K562 (cell line): ENCODE measurements around the gene ARPC1A. TPM values are rescaled to one million over a fixed set of nuclear protein-coding genes. Genes with fewer than 3 reads are reported as not detected.

Source experiments
- ETV5 ChIP-seq: sonication (generic); formaldehyde crosslinking; IDR thresholded peaks from 2 replicates; pipeline ENCODE4 v1.4.0; 2020; ENCODE audit warnings: low read depth, mild to moderate bottlenecking, missing genetic modification reagents
- HNRNPK ChIP-seq: fragments of 200-400 bp; formaldehyde crosslinking; IDR thresholded peaks from one replicate; pipeline ENCODE4 v1.6.1; 2018; ENCODE audit warnings: mild to moderate bottlenecking, low read depth, low read length; ENCODE audit not compliant: poor library complexity, severe bottlenecking
- MAFK ChIP-seq: IDR thresholded peaks from 2 replicates; pipeline ENCODE4 v1.6.1; 2011; ENCODE audit warnings: low read length, improper control_type of control experiment
- PML ChIP-seq: IDR thresholded peaks from 2 replicates; pipeline ENCODE4 v1.6.1; 2012; ENCODE audit warnings: low read length, inconsistent platforms
- RHOXF2B ChIP-seq: fragments of 250-450 bp; sonication (Bioruptor Pico); conservative IDR thresholded peaks from 2 replicates; pipeline ENCODE4 v1.5.1; 2021
- SIN3A ChIP-seq, 2 experiments: fragments of 150-350 bp in 1 of 2; IDR thresholded peaks; 2 replicates each; pipeline ENCODE4 v1.6.1; 2011 to 2016; ENCODE audit warnings: borderline replicate concordance in 2 of 2, low read depth in 2 of 2, low read length in 2 of 2, mild to moderate bottlenecking in 2 of 2, moderate library complexity in 2 of 2; ENCODE audit not compliant: control insufficient read depth in 1 of 2
- ZNF282 ChIP-seq: sonication (generic); formaldehyde crosslinking; IDR thresholded peaks from 2 replicates; pipeline ENCODE4 v1.8.1; 2023; ENCODE audit warnings: missing genetic modification reagents
- ZNF436 ChIP-seq: fragments of 250-450, 450-650 bp; sonication (Bioruptor Pico); formaldehyde crosslinking; IDR thresholded peaks from 2 replicates; pipeline ENCODE4 v1.7.0; 2020; ENCODE audit warnings: mild to moderate bottlenecking
- polyA plus RNA-seq, 8 experiments: library from polyadenylated mRNA; depleted of rRNA in 4 of 8; stranded (reverse) in 5 of 8; unstranded in 3 of 8; fragments of >200 nt; fragmentation: Nextera tagmentation in 2 of 8; fragmentation: Illumina TruSeq in 1 of 8; extraction: Ambion mirVana in 2 of 8; extraction: Trizol in 1 of 8; gene quantifications; 2 replicates each; pipeline versions ENCODE4 v1.2.1 to v1.2.3, GENCODE V29; 2011 to 2014; ENCODE audit warnings: inconsistent platforms in 1 of 8, missing spikeins in 1 of 8
- total RNA-seq, 7 experiments: library from RNA; depleted of rRNA in 6 of 7; stranded (reverse); fragments of >200 nt in 6 of 7; fragmentation: Illumina TruSeq in 2 of 7; extraction: Trizol in 2 of 7; gene quantifications; 2 replicates each; pipeline versions ENCODE4 v1.2.1 to v1.2.3, GENCODE V29; 2011 to 2021; ENCODE audit warnings: low replicate concordance in 1 of 7
- TF ChIP-seq, protein P1 (sequence below): sonication (generic); formaldehyde crosslinking; IDR thresholded peaks from 2 replicates; pipeline ENCODE4 v1.8.0; 2022; ENCODE audit warnings: mild to moderate bottlenecking, missing genetic modification reagents
- TF ChIP-seq, protein P2 (sequence below): fragments of 250-450 bp; sonication (Bioruptor Pico); IDR thresholded peaks from 2 replicates; pipeline ENCODE4 v1.8.0; 2021; ENCODE audit warnings: moderate library complexity, mild to moderate bottlenecking, inconsistent platforms
- TF ChIP-seq, protein P3 (sequence below): sonication (generic); formaldehyde crosslinking; IDR thresholded peaks from 2 replicates; pipeline ENCODE4 v1.8.1; 2023; ENCODE audit warnings: mild to moderate bottlenecking, missing genetic modification reagents, moderate library complexity
- TF ChIP-seq, protein P4 (sequence below): sonication (generic); formaldehyde crosslinking; IDR thresholded peaks from 2 replicates; pipeline ENCODE4 v1.8.0; 2023; ENCODE audit warnings: missing genetic modification reagents, mild to moderate bottlenecking, borderline replicate concordance
- TF ChIP-seq, protein P5 (sequence below): fragments of 250-450 bp; sonication (Bioruptor Pico); IDR thresholded peaks from 2 replicates; pipeline ENCODE4 v1.8.0; 2022; ENCODE audit warnings: moderate library complexity, mild to moderate bottlenecking, inconsistent platforms
- TF ChIP-seq, protein P6 (sequence below): fragments of 450-650 bp; IDR thresholded peaks from 2 replicates; pipeline ENCODE4 v1.6.1; 2018; ENCODE audit warnings: mild to moderate bottlenecking, low read depth; ENCODE audit not compliant: partially characterized antibody

The ARPC1A gene
- total and polyA plus RNA-seq, 9 of the 15 experiments (the other 6 are each of a cell fraction or from before 2014, with no cell fraction given): 39.5 to 151 (median 86.1) TPM

DNA sequence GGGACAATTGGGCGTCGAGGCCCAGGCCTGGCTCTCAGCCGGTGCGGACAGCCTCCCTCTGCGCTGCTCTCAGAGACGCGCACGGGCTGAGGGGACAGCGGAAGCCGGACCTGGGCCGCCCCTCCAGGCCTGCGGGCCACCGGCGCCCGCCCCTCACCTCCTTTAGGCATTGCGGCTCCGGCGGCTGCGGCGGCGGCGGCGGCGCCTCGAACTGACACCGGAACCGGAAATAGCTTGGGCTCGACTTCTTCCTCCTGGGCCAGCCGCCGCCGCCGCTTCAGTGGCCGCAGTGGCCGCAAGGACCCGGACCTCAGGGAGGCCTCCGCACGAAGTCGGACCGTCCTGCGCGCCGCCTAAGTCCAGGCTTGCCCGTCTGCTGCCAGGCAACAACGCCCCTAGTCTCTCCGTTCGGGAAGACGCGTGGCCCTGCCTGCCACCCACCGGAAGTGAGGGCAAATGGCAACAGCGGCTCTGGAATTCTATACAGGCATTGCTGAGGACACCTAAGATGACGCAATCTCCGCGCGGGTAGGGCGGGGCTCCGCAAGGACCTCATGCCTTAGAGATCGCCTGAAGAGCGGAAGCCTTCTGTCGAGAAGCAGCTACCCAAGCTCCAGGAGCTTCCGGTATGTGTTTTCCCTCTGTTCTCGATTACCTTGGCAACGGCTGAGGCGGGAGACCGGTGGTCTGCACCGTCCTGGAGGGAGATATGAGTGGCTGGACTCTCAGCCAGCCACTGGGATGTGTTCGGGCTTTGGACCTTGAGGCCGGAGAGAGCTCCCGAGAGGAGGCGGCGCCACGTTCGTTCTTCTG lies 82.9 kb downstream of the ARPC1A start, which contains the start of the genes BUD31 and PDAP1 (continued):
- TF ChIP-seq, protein P1, sequence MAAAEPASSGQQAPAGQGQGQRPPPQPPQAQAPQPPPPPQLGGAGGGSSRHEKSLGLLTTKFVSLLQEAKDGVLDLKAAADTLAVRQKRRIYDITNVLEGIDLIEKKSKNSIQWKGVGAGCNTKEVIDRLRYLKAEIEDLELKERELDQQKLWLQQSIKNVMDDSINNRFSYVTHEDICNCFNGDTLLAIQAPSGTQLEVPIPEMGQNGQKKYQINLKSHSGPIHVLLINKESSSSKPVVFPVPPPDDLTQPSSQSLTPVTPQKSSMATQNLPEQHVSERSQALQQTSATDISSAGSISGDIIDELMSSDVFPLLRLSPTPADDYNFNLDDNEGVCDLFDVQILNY (CRISPR knock-in tag): no peak
- TF ChIP-seq, protein P2, sequence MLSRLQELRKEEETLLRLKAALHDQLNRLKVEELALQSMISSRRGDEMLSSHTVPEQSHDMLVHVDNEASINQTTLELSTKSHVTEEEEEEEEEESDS: no peak
- TF ChIP-seq, protein P3, sequence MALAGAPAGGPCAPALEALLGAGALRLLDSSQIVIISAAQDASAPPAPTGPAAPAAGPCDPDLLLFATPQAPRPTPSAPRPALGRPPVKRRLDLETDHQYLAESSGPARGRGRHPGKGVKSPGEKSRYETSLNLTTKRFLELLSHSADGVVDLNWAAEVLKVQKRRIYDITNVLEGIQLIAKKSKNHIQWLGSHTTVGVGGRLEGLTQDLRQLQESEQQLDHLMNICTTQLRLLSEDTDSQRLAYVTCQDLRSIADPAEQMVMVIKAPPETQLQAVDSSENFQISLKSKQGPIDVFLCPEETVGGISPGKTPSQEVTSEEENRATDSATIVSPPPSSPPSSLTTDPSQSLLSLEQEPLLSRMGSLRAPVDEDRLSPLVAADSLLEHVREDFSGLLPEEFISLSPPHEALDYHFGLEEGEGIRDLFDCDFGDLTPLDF: peak; percentile 88
- TF ChIP-seq MAFK (no peak), RHOXF2B (CRISPR knock-in tag) (peak; percentile 68; the same call in 1 of the 2 replicates), PML (peak; percentile 84), ETV5 (CRISPR knock-in tag) (peak; percentile 95), ZNF436 (CRISPR knock-in tag) (no peak), SIN3A (IDR thresholded peaks at IDR 0.05; ENCODE audit: borderline replicate concordance in 2 of 2, control insufficient read depth in 1 of 2, low read depth in 2 of 2, low read length in 2 of 2) (peak; percentile 47 to 90; a peak in 3 of 4 replicates), ZNF282 (CRISPR knock-in tag) (no peak), HNRNPK (no peak)
- TF ChIP-seq, protein P4, sequence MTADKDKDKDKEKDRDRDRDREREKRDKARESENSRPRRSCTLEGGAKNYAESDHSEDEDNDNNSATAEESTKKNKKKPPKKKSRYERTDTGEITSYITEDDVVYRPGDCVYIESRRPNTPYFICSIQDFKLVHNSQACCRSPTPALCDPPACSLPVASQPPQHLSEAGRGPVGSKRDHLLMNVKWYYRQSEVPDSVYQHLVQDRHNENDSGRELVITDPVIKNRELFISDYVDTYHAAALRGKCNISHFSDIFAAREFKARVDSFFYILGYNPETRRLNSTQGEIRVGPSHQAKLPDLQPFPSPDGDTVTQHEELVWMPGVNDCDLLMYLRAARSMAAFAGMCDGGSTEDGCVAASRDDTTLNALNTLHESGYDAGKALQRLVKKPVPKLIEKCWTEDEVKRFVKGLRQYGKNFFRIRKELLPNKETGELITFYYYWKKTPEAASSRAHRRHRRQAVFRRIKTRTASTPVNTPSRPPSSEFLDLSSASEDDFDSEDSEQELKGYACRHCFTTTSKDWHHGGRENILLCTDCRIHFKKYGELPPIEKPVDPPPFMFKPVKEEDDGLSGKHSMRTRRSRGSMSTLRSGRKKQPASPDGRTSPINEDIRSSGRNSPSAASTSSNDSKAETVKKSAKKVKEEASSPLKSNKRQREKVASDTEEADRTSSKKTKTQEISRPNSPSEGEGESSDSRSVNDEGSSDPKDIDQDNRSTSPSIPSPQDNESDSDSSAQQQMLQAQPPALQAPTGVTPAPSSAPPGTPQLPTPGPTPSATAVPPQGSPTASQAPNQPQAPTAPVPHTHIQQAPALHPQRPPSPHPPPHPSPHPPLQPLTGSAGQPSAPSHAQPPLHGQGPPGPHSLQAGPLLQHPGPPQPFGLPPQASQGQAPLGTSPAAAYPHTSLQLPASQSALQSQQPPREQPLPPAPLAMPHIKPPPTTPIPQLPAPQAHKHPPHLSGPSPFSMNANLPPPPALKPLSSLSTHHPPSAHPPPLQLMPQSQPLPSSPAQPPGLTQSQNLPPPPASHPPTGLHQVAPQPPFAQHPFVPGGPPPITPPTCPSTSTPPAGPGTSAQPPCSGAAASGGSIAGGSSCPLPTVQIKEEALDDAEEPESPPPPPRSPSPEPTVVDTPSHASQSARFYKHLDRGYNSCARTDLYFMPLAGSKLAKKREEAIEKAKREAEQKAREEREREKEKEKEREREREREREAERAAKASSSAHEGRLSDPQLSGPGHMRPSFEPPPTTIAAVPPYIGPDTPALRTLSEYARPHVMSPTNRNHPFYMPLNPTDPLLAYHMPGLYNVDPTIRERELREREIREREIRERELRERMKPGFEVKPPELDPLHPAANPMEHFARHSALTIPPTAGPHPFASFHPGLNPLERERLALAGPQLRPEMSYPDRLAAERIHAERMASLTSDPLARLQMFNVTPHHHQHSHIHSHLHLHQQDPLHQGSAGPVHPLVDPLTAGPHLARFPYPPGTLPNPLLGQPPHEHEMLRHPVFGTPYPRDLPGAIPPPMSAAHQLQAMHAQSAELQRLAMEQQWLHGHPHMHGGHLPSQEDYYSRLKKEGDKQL (CRISPR knock-in tag): no peak
- TF ChIP-seq, protein P5, sequence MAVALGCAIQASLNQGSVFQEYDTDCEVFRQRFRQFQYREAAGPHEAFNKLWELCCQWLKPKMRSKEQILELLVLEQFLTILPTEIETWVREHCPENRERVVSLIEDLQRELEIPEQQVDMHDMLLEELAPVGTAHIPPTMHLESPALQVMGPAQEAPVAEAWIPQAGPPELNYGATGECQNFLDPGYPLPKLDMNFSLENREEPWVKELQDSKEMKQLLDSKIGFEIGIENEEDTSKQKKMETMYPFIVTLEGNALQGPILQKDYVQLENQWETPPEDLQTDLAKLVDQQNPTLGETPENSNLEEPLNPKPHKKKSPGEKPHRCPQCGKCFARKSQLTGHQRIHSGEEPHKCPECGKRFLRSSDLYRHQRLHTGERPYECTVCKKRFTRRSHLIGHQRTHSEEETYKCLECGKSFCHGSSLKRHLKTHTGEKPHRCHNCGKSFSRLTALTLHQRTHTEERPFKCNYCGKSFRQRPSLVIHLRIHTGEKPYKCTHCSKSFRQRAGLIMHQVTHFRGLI (CRISPR knock-in tag): 0 out of 2 replicates have a peak, but pooled peaks have one; percentile 23
- TF ChIP-seq, protein P6, sequence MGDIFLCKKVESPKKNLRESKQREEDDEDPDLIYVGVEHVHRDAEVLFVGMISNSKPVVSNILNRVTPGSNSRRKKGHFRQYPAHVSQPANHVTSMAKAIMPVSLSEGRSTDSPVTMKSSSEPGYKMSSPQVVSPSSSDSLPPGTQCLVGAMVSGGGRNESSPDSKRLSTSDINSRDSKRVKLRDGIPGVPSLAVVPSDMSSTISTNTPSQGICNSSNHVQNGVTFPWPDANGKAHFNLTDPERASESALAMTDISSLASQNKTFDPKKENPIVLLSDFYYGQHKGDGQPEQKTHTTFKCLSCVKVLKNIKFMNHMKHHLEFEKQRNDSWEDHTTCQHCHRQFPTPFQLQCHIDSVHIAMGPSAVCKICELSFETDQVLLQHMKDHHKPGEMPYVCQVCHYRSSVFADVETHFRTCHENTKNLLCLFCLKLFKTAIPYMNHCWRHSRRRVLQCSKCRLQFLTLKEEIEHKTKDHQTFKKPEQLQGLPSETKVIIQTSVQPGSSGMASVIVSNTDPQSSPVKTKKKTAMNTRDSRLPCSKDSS: no peak
